IPS-NIHi11 (cell line): ENCODE measurements around the gene SNUPN.
"Not testable (repeated sequence)": the region's sequence is repeated elsewhere in the genome, so short reads cannot be mapped to it uniquely, and the experiment has no call there.

ENCODE experiments used
- DNase-seq: peaks from one replicate; pipeline ENCODE4 v3.0.0; 2012; ENCODE audit warnings: mixed read lengths, low spot score

The SNUPN gene

GRCh38 chr15:75637245-75638009 lies 11.9 kb upstream of the SNUPN start:
- no peak for DNase-seq

GRCh38 chr15:75636026-75636425 lies 10.5 kb upstream of the SNUPN start:
- DNase-seq: no peak

- not testable (repeated sequence) for DNase-seq
Observed at GRCh38 chr15:75633922-75634321, 8.4 kb upstream of the SNUPN start.

- DNase-seq: no peak
Observed at GRCh38 chr15:75631935-75632334, 6.4 kb upstream of the SNUPN start.

- no peak for DNase-seq
Observed at GRCh38 chr15:75622505-75622904, 3.0 kb downstream of the SNUPN start.

GRCh38 chr15:75620841-75621391 lies 4.6 kb downstream of the SNUPN start:
- no peak for DNase-seq

GRCh38 chr15:75620058-75620820 lies 5.3 kb downstream of the SNUPN start:
- no peak for DNase-seq

- no peak for DNase-seq
Observed at GRCh38 chr15:75616766-75617165, 8.8 kb downstream of the SNUPN start.

- DNase-seq: no peak
Observed at GRCh38 chr15:75606711-75607699, 18.5 kb downstream of the SNUPN start.

GRCh38 chr15:75606026-75606425 lies 19.5 kb downstream of the SNUPN start:
- no peak for DNase-seq

GRCh38 chr15:75599401-75599800 lies 26.1 kb downstream of the SNUPN start:
- DNase-seq: no peak

- DNase-seq: no peak
Observed at GRCh38 chr15:75598361-75598760, 27.2 kb downstream of the SNUPN start.

- peak; percentile 41 for DNase-seq
Observed at GRCh38 chr15:75597667-75598341, 27.7 kb downstream of the SNUPN start.

- no peak for DNase-seq
Observed at GRCh38 chr15:75596703-75597345, 28.7 kb downstream of the SNUPN start.

- no peak for DNase-seq
Observed at GRCh38 chr15:75594276-75594675, 31.2 kb downstream of the SNUPN start.

GRCh38 chr15:75591655-75592364 lies 33.7 kb downstream of the SNUPN start:
- no peak for DNase-seq

GRCh38 chr15:75590239-75590638 lies 35.3 kb downstream of the SNUPN start:
- DNase-seq: no peak

- no peak for DNase-seq
Observed at GRCh38 chr15:75589071-75589470, 36.5 kb downstream of the SNUPN start.

- not testable (repeated sequence) for DNase-seq
Observed at GRCh38 chr15:75586422-75586821, 39.1 kb downstream of the SNUPN start.

GRCh38 chr15:75584121-75584520 lies 41.4 kb downstream of the SNUPN start:
- DNase-seq: no peak
